ENCODE measurements around the gene SNCAIP.

SNCAIP gene

DNA sequence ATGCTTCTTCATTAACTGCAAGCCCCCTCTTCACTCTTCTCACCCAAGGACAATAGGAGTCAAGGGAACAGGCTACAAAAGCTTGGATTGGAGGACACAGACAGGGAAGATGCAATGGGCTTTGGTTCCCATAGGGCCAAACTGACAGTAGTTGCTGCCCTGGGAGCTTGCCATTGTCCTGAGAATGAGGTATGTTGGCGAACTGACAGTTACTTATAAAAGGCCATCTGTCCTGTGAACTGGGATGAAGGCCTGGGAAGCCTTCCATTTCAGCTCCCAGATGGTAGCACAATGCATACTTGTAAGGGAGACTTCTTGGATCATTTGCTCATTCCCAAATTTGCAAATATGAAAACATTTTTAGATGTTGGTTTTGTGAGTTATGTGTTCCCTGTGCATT, 88.9 kb downstream of the SNCAIP start:
- DNase-seq, result no peak

DNA sequence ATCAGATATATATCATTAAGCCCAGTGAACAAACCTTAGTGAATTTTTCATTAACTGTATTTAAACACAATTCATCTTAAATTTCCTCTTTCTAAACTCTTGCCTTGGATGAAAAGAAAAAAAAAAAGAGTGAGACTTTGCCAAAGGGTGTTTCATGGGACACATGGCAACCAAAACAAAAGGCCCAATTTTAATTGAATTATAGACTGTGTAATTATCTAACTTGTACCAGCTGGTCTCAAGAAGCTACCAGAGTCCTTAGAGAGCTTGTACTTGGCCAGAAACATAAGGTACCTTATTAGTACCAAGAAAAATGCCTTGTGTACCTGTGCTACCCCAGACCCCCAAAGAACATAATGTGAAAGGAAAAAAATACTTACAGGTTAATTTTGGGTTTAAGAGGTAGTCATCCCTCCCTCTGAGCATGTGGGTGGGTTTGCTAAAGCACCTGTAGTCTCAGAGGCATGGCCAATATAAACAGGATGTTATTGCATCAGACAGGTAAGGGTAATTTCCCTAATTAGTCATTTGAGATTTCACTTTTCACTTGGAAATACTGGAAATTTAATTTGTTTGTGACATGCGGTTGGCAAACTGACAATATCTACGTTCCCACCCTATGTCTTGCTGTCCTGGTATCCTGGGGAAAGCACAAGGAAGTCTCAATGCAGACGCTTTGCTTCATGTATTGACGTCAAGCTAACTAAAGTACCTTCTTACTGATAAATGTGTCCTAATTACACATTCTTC, 90.1 kb downstream of the SNCAIP start:
- no peak for DNase-seq

DNA sequence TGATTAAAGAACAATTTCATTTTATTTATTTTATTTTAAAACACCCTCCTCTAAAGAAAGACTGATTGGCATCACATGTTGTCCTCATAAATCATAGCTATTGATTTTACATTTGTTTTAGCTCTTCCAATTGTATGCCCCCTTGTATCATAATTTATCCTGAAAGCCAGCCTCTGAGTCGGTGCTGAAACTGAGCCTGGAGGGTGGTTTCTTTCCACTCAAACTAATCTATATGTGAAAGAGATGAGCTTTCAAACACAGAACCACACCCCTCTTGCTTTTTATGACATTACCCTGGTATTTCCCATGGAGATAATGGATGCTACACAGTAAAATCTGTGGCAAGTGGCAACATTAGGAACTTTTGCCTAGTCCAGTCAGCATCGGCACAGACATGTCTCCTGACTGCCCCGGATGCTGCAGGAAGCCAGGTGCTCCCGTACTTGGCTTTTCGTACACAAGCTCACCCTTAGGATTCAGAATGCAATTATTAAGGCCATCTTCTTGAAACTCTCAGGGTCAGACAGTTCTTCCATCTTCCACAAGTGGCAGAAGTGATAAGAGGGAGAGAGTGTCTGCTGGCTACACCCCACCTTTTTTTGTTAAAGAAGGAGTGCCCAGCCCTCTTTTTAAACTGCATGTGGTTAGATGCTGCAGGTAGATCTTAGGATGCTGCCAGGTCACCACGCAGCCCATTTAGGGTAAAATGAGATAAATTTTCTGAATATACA, 91.1 kb downstream of the SNCAIP start:
- DNase-seq, result no peak

DNA sequence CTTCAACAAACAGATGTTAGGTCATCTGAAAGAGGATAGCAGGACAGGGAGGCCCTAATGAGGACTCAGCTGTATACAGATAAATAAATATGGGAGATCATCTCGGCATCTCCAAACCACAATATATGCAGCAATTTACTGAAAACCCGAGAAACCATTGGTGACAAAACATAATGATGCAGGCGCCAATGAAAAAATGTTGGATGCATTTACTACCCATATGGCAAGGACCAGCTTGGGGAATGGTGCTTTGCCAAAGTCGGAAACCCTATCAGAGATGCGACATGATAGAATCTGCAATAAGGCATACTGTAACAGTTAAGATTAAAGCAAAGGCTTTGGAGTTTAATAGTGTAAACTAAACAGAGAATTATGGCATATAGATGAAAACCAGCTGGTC, 92.0 kb downstream of the SNCAIP start:
- DNase-seq, result no peak

DNA sequence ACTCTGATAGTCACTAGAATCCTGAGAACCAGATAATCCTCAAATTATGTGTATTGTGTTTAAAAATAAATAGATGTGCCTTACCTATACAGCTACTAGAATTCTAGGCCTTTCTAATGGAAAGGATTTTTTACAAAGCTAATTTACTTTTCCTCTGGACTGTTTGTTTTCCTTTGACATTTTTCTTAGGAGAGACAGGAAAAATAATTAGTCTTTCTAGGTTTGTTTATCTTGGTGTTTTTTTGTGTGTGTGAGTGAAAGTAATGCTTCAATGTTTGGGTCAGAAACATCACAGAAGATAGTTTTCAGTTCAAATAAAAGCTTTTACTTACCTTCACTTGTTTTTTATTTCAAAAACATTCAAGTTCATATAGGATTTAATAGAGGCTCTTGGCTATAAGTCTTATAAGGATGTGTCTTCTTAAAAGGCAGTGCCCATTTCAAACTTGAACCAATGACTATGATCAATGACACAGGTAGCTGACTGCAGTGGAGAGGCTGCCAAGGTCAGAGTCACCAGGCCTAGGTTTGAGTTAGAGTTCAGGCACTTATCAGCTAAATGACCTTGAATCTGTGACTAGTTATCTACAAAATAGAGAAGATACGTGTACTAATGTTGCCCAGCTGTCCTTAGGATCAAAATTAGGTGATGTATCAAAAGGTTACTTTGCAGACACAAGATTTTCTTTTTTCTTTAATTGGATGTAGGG, 92.8 kb downstream of the SNCAIP start:
- DNase-seq, result no peak

DNA sequence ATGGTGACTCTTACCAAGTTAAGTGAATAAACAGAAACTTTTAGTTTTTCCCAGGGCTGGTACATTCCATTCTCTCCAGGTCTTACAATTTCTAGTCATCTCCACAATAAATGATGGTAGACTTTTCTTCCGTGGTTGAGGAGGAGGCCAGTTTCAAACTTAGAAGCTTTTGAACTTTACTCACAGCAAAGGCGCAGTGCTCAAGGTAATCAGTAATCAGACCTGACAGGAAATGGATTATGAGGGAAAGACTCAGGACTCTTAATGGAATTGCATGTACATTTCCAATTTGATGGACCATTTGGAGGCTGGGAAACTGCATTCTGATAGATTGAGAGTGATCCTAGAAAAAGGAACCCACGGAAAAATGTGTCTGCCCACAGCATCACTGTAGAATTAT, 93.7 kb downstream of the SNCAIP start:
- no peak for DNase-seq

DNA sequence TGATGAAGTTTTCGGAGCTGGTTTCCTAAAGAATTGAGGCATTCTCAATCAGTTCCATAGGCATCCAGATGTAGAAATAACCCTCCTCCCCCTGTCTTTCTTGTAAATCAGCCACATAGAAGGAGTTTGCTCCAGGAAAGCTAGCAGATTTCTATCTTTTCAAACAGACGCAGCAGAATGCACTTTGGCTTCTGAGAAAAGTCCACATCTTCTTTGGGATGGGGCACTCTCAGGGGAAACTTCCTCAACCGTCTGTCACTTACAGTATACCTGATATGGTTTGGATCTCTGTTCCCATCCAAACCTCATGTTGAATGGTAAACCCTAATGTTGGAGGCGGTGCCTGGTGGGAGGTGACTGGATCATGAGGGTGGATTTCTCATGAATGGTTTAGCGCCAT, 94.1 kb downstream of the SNCAIP start:
- DNase-seq, result no peak

DNA sequence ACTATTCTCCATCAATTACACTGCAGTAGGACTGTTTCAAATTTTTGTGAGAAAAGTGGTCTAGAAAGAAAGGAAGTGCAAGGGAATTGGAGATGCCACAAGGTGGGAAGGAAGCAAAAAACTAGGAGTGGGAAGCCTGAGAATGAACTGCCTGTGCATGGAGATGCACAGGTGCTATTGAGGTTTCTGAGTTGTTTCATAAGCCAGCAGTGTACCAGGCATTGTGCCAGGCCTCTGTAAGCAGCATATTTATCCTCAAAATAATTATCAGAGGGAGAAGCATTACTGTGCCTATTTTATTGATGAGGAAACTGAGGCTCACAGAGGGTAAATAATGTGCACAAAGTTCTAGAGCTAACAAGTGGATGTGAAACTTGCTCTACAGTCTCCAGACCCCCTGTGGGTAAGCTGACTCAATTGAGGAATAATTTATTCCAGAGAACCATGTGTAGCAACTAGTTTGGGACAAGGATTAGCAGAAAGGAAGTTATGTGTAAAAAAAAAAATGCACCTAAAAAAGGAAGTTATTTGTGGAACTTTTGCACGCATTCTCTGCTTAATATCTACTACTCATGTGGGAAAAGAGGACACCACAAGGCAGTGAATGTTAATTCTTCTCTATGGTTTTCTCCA, 96.7 kb downstream of the SNCAIP start:
- peak; percentile 42 for DNase-seq

DNA sequence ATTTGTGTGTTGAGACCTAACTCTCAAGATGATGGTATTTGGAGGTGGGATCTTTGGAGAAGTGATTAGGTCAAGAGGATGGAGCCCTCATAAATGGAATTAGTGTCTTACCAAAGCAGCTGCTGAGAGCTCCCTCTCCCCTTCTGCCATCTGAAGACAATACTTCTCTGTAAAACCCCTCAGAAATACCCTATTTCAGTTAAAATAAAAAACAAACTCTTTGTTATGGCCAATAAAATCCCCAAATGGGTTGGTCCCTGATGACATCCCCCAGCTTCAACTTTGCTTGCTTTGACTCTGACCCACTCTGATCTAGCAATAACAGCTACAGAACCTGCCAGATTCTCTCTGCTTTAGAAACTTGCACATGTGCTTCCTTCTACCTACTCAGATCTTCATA, 100.9 kb downstream of the SNCAIP start:
- no peak for DNase-seq

DNA sequence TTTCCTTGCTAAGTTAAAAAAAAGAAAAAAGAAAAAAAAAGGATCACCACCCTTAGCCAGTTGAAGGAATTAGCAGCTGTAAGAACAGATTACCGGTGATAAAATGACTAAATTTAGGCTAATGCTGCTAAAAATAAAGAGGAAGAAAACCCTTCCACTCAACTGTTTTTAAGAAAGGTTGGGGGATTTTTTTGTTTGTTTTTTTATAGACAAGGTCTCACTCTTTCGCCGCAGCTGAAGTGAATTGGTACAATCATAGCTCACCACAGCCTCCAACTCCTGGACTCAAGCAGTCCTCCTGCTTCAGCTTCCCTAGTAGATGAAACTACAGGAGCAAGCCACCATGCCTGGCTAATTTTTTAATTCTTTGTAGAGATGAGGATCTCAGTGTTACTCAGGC, 101.7 kb downstream of the SNCAIP start:
- no peak for DNase-seq

DNA sequence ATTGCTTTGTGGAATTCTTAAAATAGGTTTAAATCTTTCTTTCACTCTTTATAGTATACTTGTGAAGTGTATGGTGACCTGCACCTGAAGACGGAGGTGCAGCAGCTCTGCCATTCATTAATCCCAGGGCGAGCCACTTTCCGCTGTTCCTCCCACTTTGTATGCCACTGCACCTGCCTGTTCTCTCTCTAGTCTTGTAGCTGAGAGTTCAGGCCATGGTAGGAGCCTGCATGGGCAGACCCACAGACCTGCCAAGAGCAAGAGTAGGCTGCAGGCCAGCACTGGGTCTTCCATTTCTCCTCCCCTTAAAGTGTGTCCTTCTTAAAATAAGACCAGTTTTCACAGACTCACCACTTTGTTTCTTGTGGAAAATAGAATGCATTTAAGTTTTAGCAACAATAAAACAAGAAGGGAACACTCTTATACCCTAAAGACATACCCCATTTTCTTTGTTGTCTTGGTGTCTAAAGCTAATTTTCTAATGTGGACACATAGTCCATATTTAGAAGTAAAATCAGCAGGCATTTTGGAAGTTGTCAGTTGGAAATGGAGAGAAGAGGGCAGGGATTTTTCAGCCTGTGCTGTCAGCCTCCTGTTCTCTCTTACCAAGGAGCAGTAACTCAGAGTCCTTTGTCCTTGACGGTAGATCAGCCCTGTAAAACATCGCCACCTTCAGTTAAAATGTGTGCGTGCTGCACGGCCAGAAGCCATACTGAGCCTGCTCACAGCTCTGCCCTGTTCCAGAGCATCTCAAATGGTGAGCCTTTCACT, 103.2 kb downstream of the SNCAIP start:
- peak; percentile 72 for DNase-seq

DNA sequence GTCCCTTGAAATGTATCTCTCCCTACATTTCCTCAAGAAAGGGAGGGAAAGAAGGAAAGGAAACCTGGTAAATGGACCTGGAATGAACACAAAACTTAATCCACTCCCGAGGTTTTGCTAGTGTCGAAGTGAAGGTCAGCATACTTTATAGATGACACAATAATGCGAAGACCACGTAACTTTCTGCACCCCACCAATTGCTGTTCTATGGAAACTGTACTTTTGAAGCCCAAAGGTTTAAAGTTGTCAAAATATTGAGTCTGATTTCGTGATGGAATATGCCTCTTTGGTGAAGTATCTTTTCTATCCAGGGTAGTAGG, 103.7 kb downstream of the SNCAIP start:
- no peak for DNase-seq

DNA sequence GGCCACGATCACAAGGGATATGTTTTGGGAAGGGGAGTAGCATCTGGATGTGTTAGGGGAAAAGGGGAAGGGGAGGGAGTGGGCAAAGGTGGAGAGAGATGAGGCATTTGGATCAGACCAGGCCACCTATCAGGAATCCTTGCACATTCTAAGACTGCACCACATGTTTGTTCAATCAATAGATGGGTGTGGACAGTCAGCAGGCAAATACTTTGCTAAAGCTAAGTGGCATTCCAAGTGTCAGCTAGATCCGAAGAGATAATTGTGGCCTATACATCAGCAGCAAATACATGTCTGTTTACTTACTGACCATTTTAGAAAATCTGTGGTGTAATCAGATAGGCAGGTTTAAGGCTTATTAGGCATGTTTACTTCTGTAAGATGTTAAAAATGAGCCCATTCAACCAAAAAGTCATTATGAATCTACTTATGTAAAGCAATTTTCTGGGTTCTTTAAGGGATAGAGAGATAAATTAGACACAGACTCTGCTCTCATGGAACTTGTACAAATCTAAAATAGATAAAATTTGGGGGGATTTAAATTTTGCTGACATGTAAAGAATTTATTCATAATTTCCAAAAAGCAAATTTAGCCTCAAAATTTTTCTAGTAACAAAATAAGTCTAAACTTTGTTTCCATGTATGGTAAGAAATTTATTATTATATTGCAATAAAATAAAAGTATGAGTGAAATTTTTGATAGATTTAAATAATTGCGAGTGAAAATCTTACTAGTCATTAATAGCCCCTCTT, 107.3 kb downstream of the SNCAIP start:
- DNase-seq, result no peak

DNA sequence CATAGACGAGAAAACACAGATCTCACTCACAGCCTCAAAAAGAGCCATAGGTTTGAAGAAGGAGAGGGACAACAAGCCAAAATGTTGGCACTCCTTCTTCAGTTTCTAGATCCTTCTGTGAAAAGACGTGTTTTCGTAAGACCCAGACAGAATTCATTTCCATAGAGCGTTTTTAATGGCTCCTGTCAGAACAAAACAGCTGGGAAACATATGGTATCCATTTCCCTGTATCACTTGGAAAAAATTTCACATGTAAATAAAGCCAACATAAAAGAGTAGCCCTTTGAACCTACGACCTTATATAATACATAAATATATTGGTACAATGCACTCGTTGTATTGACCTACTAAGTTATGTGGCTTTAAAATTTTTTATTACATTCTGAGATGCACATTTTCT, 108.1 kb downstream of the SNCAIP start:
- DNase-seq, result peak; percentile 31

DNA sequence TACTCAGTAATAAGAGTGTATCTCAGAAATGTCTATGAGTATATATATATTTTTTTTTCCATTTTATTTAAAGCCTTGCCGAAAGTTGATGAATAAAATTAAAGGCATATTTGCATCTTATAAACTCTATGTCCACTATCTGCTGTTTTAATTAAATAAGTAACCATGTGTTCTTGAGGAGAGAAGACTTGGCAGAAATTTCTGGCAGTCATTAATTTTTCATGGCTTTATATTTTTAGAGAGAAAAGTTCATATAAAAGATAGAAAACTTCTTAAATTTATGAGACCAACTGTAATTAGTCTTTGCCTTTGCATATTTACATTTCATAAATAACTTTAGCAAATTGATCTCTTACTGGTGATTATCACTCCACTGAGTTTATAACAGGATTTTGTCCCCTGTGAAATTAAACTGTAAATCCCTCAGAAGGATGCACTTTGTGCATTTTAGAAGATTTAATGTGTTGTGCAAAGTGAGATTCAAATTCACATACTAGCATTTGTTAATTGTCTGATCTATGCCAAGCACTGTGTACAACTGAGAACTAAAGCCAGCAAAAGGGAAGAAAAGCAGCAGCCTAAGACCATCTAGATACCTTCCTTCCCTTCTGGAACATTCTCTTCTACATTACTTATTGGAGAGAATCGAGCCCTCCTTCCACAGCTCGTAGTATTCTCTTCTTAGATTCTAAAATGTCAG, 108.7 kb downstream of the SNCAIP start:
- DNase-seq, result no peak

DNA sequence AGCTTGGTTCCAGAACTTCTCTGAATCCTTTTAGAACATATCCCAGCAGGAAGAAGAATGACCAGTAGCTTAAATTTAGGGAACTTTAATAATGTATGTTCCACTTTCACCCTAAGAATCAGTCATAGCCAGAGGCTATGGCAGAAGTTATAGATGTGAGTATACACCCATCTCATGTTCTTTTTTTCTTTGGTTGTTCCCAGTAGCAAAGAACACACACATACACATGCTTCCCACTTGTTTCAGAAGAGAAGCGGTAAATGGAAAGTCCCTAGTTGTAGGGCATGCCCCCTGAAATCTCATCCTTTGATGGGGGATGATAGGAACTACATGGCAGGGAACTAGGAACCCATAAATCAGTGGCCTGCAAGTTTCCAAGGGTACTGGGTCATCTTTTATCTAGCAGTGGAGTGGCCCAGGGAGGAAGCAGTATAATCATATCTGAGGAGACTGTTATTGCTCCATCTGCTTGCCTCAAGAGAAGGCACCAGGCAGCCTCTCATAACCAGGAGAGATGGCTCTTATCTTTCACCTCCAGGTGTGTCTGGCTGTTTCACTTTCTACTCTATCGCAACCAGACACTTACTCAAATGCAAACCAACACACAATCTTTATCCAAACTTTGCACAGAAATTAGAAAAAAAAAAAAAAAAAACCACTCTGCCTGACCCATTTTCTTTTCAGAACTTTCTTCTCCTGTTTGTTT, 109.5 kb downstream of the SNCAIP start:
- no peak for DNase-seq

DNA sequence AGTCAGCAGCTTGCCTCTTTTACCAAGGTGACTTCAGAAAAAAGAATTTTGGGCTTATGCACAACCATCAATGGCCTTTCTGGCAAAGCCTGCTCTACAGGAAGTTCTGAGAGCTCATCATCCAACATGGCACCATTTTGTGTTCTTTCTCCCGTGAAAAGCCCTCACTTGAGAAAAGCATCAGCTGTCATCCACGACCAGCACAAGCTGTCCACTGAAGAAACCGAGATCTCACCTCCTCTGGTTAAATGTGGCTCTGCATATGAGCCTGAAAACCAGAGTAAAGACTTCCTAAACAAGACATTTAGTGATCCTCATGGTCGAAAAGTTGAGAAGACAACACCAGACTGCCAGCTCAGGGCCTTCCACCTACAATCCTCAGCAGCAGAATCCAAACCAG, 111.2 kb downstream of the SNCAIP start:
- DNase-seq, result no peak

DNA sequence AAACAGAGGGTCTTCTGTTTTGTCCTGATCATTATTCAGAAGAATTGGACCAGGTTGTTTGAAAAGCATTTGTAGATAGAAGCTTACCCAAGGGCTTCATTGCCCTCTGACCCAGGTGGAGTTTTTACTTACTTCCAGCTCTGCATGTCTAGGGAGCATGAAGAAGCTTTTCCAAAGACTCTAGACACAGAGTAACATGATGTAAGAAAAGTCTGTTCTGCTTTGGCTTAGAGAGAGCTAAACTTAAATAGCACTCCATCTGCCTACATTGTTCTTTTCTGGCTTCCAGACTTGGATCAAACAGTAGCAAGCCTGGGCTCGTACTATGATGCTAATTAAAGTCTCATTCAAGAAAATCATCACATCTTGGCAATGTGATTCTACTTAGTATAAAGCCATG, 112.1 kb downstream of the SNCAIP start:
- no peak for DNase-seq

DNA sequence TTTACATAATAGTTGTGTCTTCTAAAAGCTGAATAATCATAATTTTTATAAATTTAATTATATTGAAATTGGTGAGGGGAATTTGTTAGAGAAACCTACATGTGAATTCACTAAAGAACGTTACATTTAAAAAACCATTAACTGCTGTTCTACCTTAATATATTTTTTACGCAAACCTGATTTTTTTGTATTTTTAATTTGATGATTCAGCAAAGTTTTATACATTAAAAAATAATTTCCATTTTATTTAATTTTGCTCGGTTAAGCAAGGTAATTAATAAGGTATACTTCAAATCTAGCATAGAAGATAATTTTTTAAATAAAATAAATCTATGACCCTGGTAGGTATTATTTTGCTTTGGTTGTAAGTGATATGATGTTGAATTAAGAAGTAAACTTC, 114.3 kb downstream of the SNCAIP start:
- no peak for DNase-seq

DNA sequence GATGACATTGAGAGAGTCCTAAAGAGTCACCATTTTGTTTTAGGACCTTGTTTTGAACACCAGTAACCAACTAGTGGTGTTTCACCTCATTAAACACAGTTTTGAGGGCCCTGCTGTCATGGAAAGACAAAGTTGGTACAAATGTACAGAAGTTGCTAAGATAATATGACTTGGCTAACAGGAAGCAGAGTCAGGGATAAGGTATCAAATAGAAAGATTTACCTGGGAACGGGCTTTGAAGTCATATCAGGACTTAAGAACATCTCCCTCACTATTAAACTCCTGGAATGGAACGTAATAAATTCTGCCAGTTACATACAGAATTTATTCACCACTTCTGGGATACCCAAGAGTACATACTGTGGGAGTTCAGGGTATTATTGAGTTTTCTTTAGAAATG, 115.6 kb downstream of the SNCAIP start:
- DNase-seq, result no peak
